H1 (cell line): ENCODE data around the gene RPL41. TPM values are rescaled to one million over a fixed set of nuclear protein-coding genes. Genes with fewer than 3 reads are reported as not detected.

Experiments used
- CTCF ChIA-PET: fragments of 300-600 bp; sonication (Branson Sonifier 250); formaldehyde crosslinking; loops from one replicate; lab custom pipeline; 2021; ENCODE audit not compliant: partially characterized antibody; lab: Charles Lee
- POLR2A ChIA-PET: fragments of 300-600 bp; sonication (Branson Sonifier 250); formaldehyde crosslinking; loops from one replicate; lab custom pipeline; 2021; ENCODE audit warnings: inconsistent platforms; ENCODE audit not compliant: partially characterized antibody; lab: Charles Lee
- DNase-seq, 2 experiments: peaks; one replicate each; pipeline versions ENCODE4 v3.0.0 to v3.0.0-alpha.2; 2010 to 2022; ENCODE audit warnings: low spot score in 2 of 2, low read depth in 1 of 2, mixed read lengths in 1 of 2
- FAIRE-seq: peaks from 2 replicates; lab custom pipeline; 2011; peaks lifted over from hg19 to GRCh38; lab: Jason Lieb, UNC
- H2AFZ ChIP-seq: 2 replicates; pipeline ENCODE4 v1.8.1; 2012; ENCODE audit warnings: low read length, inconsistent platforms
- H2AK5ac ChIP-seq: 2 replicates; pipeline ENCODE4 v1.6.1; 2013; ENCODE audit warnings: low read depth, low read length
- H2BK120ac ChIP-seq: replicated peaks from 2 replicates; pipeline ENCODE3; 2013; ENCODE audit warnings: low read depth, low read length, inconsistent platforms
- H2BK12ac ChIP-seq: 2 replicates; pipeline ENCODE4 v1.6.1; 2013; ENCODE audit warnings: low read depth, low read length
- H2BK15ac ChIP-seq: 2 replicates; pipeline ENCODE4 v1.6.1; 2013; ENCODE audit warnings: low read length
- H2BK20ac ChIP-seq: 2 replicates; pipeline ENCODE4 v1.6.1; 2013; ENCODE audit warnings: low read length
- H2BK5ac ChIP-seq: 2 replicates; pipeline ENCODE4 v1.6.1; 2013; ENCODE audit warnings: low read depth, low read length
- H3K14ac ChIP-seq: 2 replicates; pipeline ENCODE4 v1.6.1; 2013; ENCODE audit warnings: inconsistent platforms; ENCODE audit not compliant: insufficient read length
- H3K18ac ChIP-seq: 2 replicates; pipeline ENCODE4 v1.6.1; 2013; ENCODE audit warnings: low read length; ENCODE audit errors: extremely low read depth
- H3K23ac ChIP-seq: 2 replicates; pipeline ENCODE4 v1.6.1; 2013; ENCODE audit warnings: inconsistent platforms; ENCODE audit not compliant: insufficient read length
- H3K23me2 ChIP-seq: 2 replicates; pipeline ENCODE4 v1.6.1; 2013; ENCODE audit warnings: low read depth, low read length
- H3K27ac ChIP-seq: 2 replicates; pipeline ENCODE4 v1.6.1; 2011; ENCODE audit warnings: low read depth, low read length, inconsistent platforms
- H3K27me3 ChIP-seq, 4 experiments: replicated peaks in 1 of 4; 1 replicate in 1 of 4; 2 replicates in 3 of 4; pipeline versions ENCODE4 v1.6.1 to v1.8.1; 2011 to 2013; ENCODE audit warnings: low read length in 3 of 4, mild to moderate bottlenecking in 3 of 4, inconsistent platforms in 2 of 4, mixed read lengths in 2 of 4, moderate library complexity in 1 of 4; ENCODE audit not compliant: control insufficient read depth in 3 of 4, insufficient read depth in 3 of 4; ENCODE audit errors: extremely low read depth in 1 of 4
- H3K36me3 ChIP-seq, 4 experiments: 2 replicates each; pipeline versions ENCODE4 v1.6.1 to v1.8.1; 2011 to 2013; ENCODE audit warnings: mild to moderate bottlenecking in 4 of 4, low read length in 3 of 4, moderate library complexity in 2 of 4, control low read depth in 1 of 4, inconsistent platforms in 1 of 4; ENCODE audit not compliant: insufficient read depth in 4 of 4, control insufficient read depth in 2 of 4
- H3K4ac ChIP-seq: replicated peaks from 2 replicates; pipeline ENCODE3; 2013; ENCODE audit warnings: low read length, low read depth, mixed read lengths, inconsistent platforms; ENCODE audit not compliant: insufficient read length
- H3K4me1 ChIP-seq, 4 experiments: replicated peaks in 1 of 4; 1 replicate in 1 of 4; 2 replicates in 3 of 4; pipeline versions ENCODE4 v1.6.1 to v1.8.1; 2011 to 2013; ENCODE audit warnings: low read length in 3 of 4, inconsistent platforms in 2 of 4, mixed read lengths in 1 of 4; ENCODE audit not compliant: insufficient read depth in 4 of 4, control insufficient read depth in 3 of 4
- H3K4me2 ChIP-seq, 2 experiments: 2 replicates each; pipeline versions ENCODE4 v1.6.1 to v1.8.1; 2011 to 2013; ENCODE audit warnings: low read depth in 2 of 2, low read length in 2 of 2, control low read depth in 1 of 2, inconsistent platforms in 1 of 2, mild to moderate bottlenecking in 1 of 2; ENCODE audit not compliant: insufficient read depth in 1 of 2
- H3K4me3 ChIP-seq, 4 experiments: fragments of 200-600, 300-600 bp in 1 of 4; sonication (generic), shearing (Covaris generic), sonication (Bioruptor Twin) in 1 of 4; 2 replicates each; pipeline versions ENCODE4 v1.5.1 to v1.8.1; 2011 to 2016; ENCODE audit warnings: low read length in 4 of 4, low read depth in 3 of 4, control low read depth in 2 of 4, inconsistent platforms in 2 of 4, mild to moderate bottlenecking in 2 of 4, mixed read lengths in 1 of 4, moderate library complexity in 1 of 4; ENCODE audit not compliant: insufficient read depth in 2 of 4; ENCODE audit errors: extremely low read depth in 1 of 4
- H3K56ac ChIP-seq: replicated peaks from 2 replicates; pipeline ENCODE3; 2013; ENCODE audit warnings: low read depth, mild to moderate bottlenecking, mixed read lengths, low read length, inconsistent platforms; ENCODE audit not compliant: insufficient read length
- H3K79me1 ChIP-seq: 2 replicates; pipeline ENCODE4 v1.6.1; 2013; ENCODE audit warnings: low read depth, low read length, control low read depth
- H3K79me2 ChIP-seq, 2 experiments: 2 replicates each; pipeline versions ENCODE4 v1.6.1 to v1.8.1; 2012 to 2013; ENCODE audit warnings: low read length in 2 of 2, mild to moderate bottlenecking in 2 of 2, inconsistent platforms in 1 of 2; ENCODE audit not compliant: insufficient read depth in 2 of 2, control insufficient read depth in 1 of 2
- H3K9ac ChIP-seq, 4 experiments: replicated peaks in 1 of 4; 1 replicate in 1 of 4; 2 replicates in 3 of 4; pipeline versions ENCODE4 v1.6.1 to v1.8.1; 2011 to 2013; ENCODE audit warnings: low read depth in 3 of 4, low read length in 3 of 4, control low read depth in 2 of 4, mild to moderate bottlenecking in 2 of 4, moderate library complexity in 2 of 4, inconsistent platforms in 1 of 4; ENCODE audit errors: extremely low read depth in 1 of 4
- H3K9me3 ChIP-seq, 2 experiments: 2 replicates each; pipeline versions ENCODE4 v1.6.1 to v1.8.1; 2012 to 2013; ENCODE audit warnings: mild to moderate bottlenecking in 2 of 2, moderate library complexity in 2 of 2, control low read depth in 1 of 2, inconsistent platforms in 1 of 2, low read depth in 1 of 2, low read length in 1 of 2, mixed read lengths in 1 of 2; ENCODE audit not compliant: insufficient read depth in 2 of 2
- H4K20me1 ChIP-seq, 2 experiments: replicated peaks in 1 of 2; 2 replicates each; pipeline versions ENCODE3 to v1.8.1; 2011 to 2013; ENCODE audit warnings: inconsistent platforms in 2 of 2, low read length in 2 of 2, mild to moderate bottlenecking in 1 of 2; ENCODE audit not compliant: insufficient read depth in 2 of 2, control insufficient read depth in 1 of 2
- H4K5ac ChIP-seq: 2 replicates; pipeline ENCODE4 v1.6.1; 2013; ENCODE audit warnings: low read length, low read depth, mixed read lengths, inconsistent platforms; ENCODE audit not compliant: insufficient read length
- H4K8ac ChIP-seq: 2 replicates; pipeline ENCODE4 v1.8.0; 2013; ENCODE audit warnings: mild to moderate bottlenecking, moderate library complexity, low read length, inconsistent platforms; ENCODE audit not compliant: insufficient read depth; ENCODE audit errors: extremely low read depth
- H4K91ac ChIP-seq: replicated peaks from 2 replicates; pipeline ENCODE3; 2013; ENCODE audit warnings: low read length, mixed read lengths, inconsistent platforms; ENCODE audit not compliant: insufficient read length
- CBX5 ChIP-seq: fragments of 300-800, 300-1000 bp; sonication (generic); IDR thresholded peaks from 2 replicates; pipeline ENCODE4 v1.7.1; 2016; ENCODE audit warnings: antibody characterized with exemption, low read length, low read depth
- E2F6 ChIP-seq: IDR thresholded peaks from 2 replicates; pipeline ENCODE4 v1.6.1; 2012; ENCODE audit warnings: inconsistent platforms
- SUZ12 ChIP-seq: fragments of 200-600 bp; sonication (generic); IDR thresholded peaks from 2 replicates; pipeline ENCODE4 v1.6.1; 2012; ENCODE audit warnings: mild to moderate bottlenecking, inconsistent platforms, low read length, moderate library complexity, mixed read lengths
- WGBS, 2 experiments: shearing (Covaris generic) in 1 of 2; methylation state at CpG; one replicate each; pipeline versions ENCODE4 v1.1.6 to v1.1.7; 2013 to 2015; ENCODE audit warnings: low lambda C conversion rate in 2 of 2, mixed read lengths in 2 of 2, inconsistent platforms in 1 of 2, low coverage in 1 of 2, missing lambda C conversion rate in 1 of 2; ENCODE audit not compliant: insufficient replicate concordance in 2 of 2, insufficient coverage in 1 of 2, insufficient read length in 1 of 2; ENCODE audit errors: extremely low coverage in 1 of 2, missing lambda C conversion rate in 1 of 2; 5-methylcytosine and 5-hydroxymethylcytosine counted together
- polyA plus RNA-seq, 7 experiments: library from polyadenylated mRNA; depleted of rRNA in 3 of 7; stranded (reverse) in 5 of 7; unstranded in 2 of 7; fragments of >200 nt in 5 of 7; fragments of 200-250 nt in 2 of 7; gene quantifications; 1 replicate in 5 of 7; 2 replicates in 1 of 7; 4 replicates in 1 of 7; pipeline versions ENCODE4 v1.2.1 to v1.2.3, GENCODE V29; 2011 to 2013; ENCODE audit warnings: missing spikeins in 2 of 7, mixed read lengths in 2 of 7
- total RNA-seq: library from RNA; stranded (reverse); fragmentation: NEBNext Ultra II Directional; extraction: Animal tissue kit (Norgen Biotek cat#: 25700); gene quantifications from 2 replicates; pipeline ENCODE4 v1.2.1, GENCODE V29; 2021

Gene RPL41
- total and polyA plus RNA-seq, 2 of the 8 experiments (the other 6 are each of a cell fraction or from before 2014, with no cell fraction given), result 4,440 to 16,488 TPM

GRCh38 chr12:56120158-56120846 lies 3.9 kb downstream of the RPL41 start:
- no peak overlapping the region for H2BK120ac ChIP-seq
- peaks cover 0 to 3% of the 10 kb centered on the region in 2 experiments for H4K20me1 ChIP-seq
- peaks cover 0 to 19% (median 7%) of the 10 kb centered on the region in 4 experiments; a peak in 7 of 8 replicates for H3K36me3 ChIP-seq
- no peak overlapping the region for H2BK5ac ChIP-seq
- H3K79me1 ChIP-seq, result no peaks in the 10 kb centered on the region; the same call in 1 of the 2 replicates
- H4K5ac ChIP-seq, result no peak overlapping the region
- peaks cover 10% of the 10 kb centered on the region for H3K23me2 ChIP-seq
- FAIRE-seq (no peak), DNase-seq (no peak)
- no peak overlapping the region for H3K27ac ChIP-seq
- no peak overlapping the region for H4K8ac ChIP-seq
- H2AK5ac ChIP-seq, result no peak overlapping the region
- POLR2A ChIA-PET, result interaction anchor here (0.9 to 7.1 kb wide), 7 partner anchors 8 to 146 kb away, joined by 3 to 267 read pairs (median 16); partner anchors contain the start of genes ERBB3, ESYT1, PA2G4 and RNF41
- H2AFZ ChIP-seq, result no peak overlapping the region
- no peak overlapping the region for H3K4ac ChIP-seq
- no peaks in the 10 kb centered on the region for H3K27me3 ChIP-seq
- H3K9me3 ChIP-seq, result no peaks in the 10 kb centered on the region
- no peak overlapping the region for H4K91ac ChIP-seq
- H3K4me3 ChIP-seq, result no peak overlapping the region
- peaks cover 0 to 9% (median 5%) of the 10 kb centered on the region in 4 experiments; a peak in 5 of 7 replicates for H3K4me1 ChIP-seq
- H3K23ac ChIP-seq, result no peak overlapping the region
- H2BK12ac ChIP-seq, result no peak overlapping the region
- no peak for TF ChIP-seq CBX5
- no peak for TF ChIP-seq E2F6
- no peak for TF ChIP-seq SUZ12
- H3K14ac ChIP-seq, result no peak overlapping the region
- no peak overlapping the region for H3K18ac ChIP-seq
- H2BK20ac ChIP-seq, result no peak overlapping the region
- 95% methylated on average over 17 of the region's 17 CpGs; no CpG with 5 or more reads in 1 of the 2 experiments for WGBS, 2 experiments
- H3K4me2 ChIP-seq, result 0 out of 4 replicates have a peak overlapping the region, but pooled peaks of 1 of the 2 experiments have one; percentile 16
- H3K79me2 ChIP-seq, result peaks cover 3 to 13% of the 10 kb centered on the region in 2 experiments; a peak in 3 of 4 replicates
- H3K56ac ChIP-seq, result no peak overlapping the region
- H3K9ac ChIP-seq, result no peak overlapping the region
- H2BK15ac ChIP-seq, result no peak overlapping the region
- CTCF ChIA-PET, result interaction anchor here (0.6 to 5.3 kb wide), 24 partner anchors 10 to 187 kb away, joined by 3 to 47 read pairs (median 7); partner anchors contain the start of genes ESYT1, MYL6, MYL6B and PA2G4
